ENCODE measurements around the gene RAB40C. TPM values are rescaled to one million over a fixed set of nuclear protein-coding genes. Genes with fewer than 3 reads are reported as not detected.
A peak's percentile ranks its signal among the peaks of the same experiment; 100 is the strongest.

The RAB40C gene
- total RNA-seq, 3 donors from 2014 or later, result 17.6 to 29.1 (median 20.6) TPM

DNA sequence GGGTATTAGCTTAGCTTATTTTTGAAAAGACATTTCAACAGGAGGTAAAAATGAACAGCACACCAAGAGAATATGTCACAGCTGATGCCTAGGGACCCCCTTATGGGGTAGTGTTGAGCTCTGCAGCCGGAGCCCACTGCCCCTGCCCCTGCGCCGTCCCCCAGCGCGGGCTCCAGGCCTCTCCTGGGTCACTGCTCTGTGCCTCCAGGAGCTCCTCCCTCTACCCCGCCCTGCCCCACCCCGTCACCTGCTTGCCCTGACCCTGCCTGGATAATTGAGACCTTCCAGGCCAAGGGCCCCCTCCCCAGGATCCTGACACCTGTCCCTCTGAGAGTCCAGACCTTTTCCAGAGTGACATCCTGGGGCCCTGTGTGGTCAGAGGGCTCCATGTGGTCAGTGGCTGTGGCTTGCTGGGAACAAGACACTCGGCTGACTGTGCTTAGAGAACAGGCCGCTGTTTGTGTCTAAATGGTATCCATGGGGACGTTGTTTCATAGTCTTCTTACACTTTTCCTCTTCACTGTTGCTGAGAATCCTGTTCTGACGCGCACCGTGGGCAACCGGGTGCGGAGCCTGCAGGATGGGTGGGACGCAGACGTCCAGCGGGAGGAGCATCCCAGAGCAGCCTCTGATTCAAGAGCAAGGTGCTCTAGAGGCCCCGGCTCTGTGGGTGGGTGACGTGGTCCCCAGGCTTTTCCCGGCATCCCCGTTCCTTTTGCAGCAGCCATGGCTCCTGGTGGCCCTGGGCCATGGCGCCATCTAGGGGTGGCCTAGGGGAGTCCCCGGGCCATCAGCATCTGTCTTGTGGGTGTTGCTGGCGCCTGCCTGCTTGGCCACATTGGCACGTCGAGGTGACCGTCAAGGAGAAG is 20.9 kb downstream of the RAB40C start:
- Histone ChIP-seq H3K4me1 (no peaks in the 10 kb centered on the region), H3K27me3 (no peaks in the 10 kb centered on the region), H3K27ac (peak overlapping the region in 1 of 2 donors; percentile 9), H3K36me3 (no peaks in the 10 kb centered on the region), H3K4me3 (peak overlapping the region in 1 of 3 donors; percentile 21), H3K9me3 (no peaks in the 10 kb centered on the region)
- intact Hi-C loops (cut with DNase I; ENCODE audit: low total_unique reads), result no loop called here
- no peak for DNase-seq (ENCODE audit: low spot score in 2 of 2)
- no peak for TF ChIP-seq POLR2A (IDR thresholded peaks at IDR 0.05)
- TF ChIP-seq, protein P1, sequence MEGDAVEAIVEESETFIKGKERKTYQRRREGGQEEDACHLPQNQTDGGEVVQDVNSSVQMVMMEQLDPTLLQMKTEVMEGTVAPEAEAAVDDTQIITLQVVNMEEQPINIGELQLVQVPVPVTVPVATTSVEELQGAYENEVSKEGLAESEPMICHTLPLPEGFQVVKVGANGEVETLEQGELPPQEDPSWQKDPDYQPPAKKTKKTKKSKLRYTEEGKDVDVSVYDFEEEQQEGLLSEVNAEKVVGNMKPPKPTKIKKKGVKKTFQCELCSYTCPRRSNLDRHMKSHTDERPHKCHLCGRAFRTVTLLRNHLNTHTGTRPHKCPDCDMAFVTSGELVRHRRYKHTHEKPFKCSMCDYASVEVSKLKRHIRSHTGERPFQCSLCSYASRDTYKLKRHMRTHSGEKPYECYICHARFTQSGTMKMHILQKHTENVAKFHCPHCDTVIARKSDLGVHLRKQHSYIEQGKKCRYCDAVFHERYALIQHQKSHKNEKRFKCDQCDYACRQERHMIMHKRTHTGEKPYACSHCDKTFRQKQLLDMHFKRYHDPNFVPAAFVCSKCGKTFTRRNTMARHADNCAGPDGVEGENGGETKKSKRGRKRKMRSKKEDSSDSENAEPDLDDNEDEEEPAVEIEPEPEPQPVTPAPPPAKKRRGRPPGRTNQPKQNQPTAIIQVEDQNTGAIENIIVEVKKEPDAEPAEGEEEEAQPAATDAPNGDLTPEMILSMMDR (IDR thresholded peaks at IDR 0.05), result peak in 2 of 3 donors; percentile 57 to 78

DNA sequence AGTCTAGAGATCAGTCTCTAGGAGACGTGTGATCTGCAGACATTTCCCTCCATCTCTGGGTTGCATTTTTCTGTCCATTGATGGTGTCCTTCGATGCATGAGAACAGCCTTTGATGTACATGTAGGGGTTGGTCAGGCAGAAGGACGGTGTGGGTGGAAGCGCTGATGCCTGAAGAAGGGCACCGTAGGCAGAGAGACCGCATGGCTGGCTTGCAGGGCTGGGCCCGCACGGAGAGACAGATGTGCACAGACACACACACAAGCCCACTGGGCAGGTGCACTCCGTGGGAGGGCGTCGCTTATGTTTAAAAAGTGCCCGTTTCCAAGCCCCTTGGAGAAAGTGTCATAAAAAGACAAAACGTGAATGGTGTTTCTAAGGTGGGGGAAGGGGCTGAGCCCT is 25.3 kb downstream of the RAB40C start:
- intact Hi-C loops (cut with DNase I; ENCODE audit: low total_unique reads), result no loop called here
- H3K4me3 ChIP-seq, result no peak overlapping the region

DNA sequence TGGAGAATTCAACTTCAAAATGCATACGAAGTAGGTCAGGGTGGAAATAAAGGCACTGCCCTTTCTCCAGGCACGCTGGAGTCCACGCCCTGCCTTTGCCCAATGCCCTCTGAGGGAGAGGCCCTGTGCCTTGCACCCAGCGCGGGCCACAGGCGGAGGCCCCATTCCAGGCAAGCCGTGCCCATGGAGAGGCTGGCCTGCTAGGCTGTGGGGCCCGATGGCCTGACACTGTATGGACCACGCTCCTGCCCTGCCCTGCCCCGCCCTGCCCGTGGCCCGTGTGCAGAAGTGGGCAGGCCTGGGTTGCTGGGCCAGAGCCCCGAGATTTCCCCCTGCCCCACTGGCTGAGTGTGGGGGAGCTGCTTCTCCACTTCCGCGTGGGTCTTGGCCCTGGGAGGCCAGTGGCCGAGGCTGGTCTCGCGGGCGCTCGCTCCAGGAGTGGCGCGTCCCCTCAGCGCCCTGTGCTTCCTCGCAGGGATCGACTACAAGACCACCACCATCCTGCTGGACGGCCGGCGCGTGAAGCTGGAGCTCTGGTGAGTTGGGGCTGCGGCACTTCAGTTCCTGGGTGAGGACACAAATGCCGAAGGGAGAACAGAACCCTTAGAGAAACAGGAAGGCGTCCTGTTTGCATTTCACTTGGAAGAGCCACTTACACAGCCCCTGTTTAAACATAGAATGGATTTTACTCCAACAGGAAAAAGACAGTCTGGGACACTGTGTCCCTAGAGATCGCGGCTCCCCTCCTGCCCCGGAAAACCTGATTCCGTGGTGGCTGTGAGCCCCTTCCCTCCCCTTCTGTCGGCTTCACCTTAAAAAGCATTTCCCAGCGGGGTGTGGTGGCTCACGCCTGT is 27.1 kb downstream of the RAB40C start:
- Histone ChIP-seq H3K4me1 (peaks cover 4% of the 10 kb centered on the region in 2 donors), H3K4me3 (no peak overlapping the region), H3K9me3 (no peaks in the 10 kb centered on the region), H3K27ac (no peak overlapping the region), H3K27me3 (no peaks in the 10 kb centered on the region), H3K36me3 (no peaks in the 10 kb centered on the region)
- intact Hi-C loops (cut with DNase I; ENCODE audit: low total_unique reads), result no loop called here
- no peak for TF ChIP-seq POLR2A (IDR thresholded peaks at IDR 0.05)
- no peak for TF ChIP-seq POLR2AphosphoS5 (IDR thresholded peaks at IDR 0.05)
- no peak for DNase-seq (ENCODE audit: low spot score in 2 of 2)

More for the DNA sequence above, 25.3 kb downstream of the RAB40C start:
- DNase-seq (ENCODE audit: low spot score in 2 of 2), result no peak
- no peak for TF ChIP-seq POLR2AphosphoS5 (IDR thresholded peaks at IDR 0.05)
- TF ChIP-seq, protein P1 (IDR thresholded peaks at IDR 0.05), result no peak
- TF ChIP-seq POLR2A (IDR thresholded peaks at IDR 0.05), result no peak
- H3K27me3 ChIP-seq, result no peaks in the 10 kb centered on the region
- H3K9me3 ChIP-seq, result no peaks in the 10 kb centered on the region
- H3K4me1 ChIP-seq, result no peaks in the 10 kb centered on the region
- no peak overlapping the region for H3K27ac ChIP-seq
- H3K36me3 ChIP-seq, result no peaks in the 10 kb centered on the region

DNA sequence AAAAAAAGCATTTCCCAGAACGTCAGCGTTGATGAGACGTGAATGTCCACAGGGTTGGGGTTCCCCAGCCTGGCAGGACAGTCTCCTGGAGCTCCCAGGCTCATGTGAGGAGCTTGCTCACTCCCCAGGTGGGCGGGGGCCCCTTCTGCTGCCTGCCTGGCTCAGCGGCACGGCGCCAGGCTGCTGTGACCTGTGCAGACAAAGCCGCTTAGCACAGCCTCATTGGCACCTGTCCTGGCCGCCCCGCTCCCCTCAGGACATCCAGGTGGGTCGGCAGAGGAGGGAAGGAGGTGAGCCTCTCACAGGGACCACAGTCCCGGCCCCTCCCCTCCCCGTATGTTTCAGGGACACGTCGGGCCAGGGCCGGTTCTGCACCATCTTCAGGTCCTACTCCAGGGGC is 28.0 kb downstream of the RAB40C start:
- Histone ChIP-seq H3K27me3 (no peaks in the 10 kb centered on the region), H3K36me3 (no peaks in the 10 kb centered on the region), H3K4me3 (no peak overlapping the region), H3K27ac (no peak overlapping the region), H3K4me1 (peaks cover 7 to 8% of the 10 kb centered on the region in 2 donors), H3K9me3 (no peaks in the 10 kb centered on the region)
- intact Hi-C loops (cut with DNase I; ENCODE audit: low total_unique reads), result no loop called here
- no peak for DNase-seq (ENCODE audit: low spot score in 2 of 2)
- no peak for TF ChIP-seq POLR2AphosphoS5 (IDR thresholded peaks at IDR 0.05)
- TF ChIP-seq, protein P1 (IDR thresholded peaks at IDR 0.05), result no peak

DNA sequence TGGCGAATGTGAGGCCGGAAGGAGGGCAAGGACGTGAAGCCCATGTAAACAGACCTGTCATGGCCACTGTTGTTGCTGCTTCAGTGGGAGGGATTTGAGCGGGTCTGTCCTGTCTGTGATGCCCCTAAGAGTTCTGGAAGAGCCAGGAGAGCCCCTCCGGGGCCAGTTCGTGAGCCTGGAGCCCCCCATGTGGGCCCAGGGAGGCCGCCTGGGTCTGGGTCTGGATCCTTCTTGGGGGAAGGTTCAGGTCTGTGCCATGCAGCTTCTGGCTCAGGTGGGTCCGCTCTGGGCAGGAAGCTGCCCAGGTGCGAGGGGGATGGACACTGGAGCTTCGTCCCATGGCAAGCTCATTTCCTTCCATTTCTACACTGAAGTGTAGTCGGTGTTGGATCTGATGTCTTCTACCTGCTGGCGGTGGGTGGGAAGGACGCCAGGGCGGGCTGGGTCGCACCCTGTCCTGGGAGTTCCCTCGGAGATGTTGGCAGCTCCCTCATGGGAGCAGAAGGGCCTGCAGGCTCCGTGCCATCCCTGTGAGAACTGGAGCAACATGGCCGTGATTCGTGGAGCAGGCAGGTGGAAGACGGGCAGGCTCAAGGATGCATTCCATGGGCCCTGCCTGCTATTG is 29.7 kb downstream of the RAB40C start:
- no peak overlapping the region for H3K4me3 ChIP-seq
- H3K27ac ChIP-seq, result no peak overlapping the region
- H3K9me3 ChIP-seq, result no peaks in the 10 kb centered on the region
- DNase-seq (ENCODE audit: low spot score in 2 of 2), result no peak
- no peaks in the 10 kb centered on the region for H3K36me3 ChIP-seq
- TF ChIP-seq, protein P1 (IDR thresholded peaks at IDR 0.05), result no peak
- no peak for TF ChIP-seq POLR2A (IDR thresholded peaks at IDR 0.05)
- no peak for TF ChIP-seq POLR2AphosphoS5 (IDR thresholded peaks at IDR 0.05)
- H3K27me3 ChIP-seq, result no peaks in the 10 kb centered on the region
- H3K4me1 ChIP-seq, result peaks cover 7 to 8% of the 10 kb centered on the region in 2 donors
- intact Hi-C loops (cut with DNase I; ENCODE audit: low total_unique reads), result no loop called here
